Progenitor cell of endocrine pancreas (in vitro differentiated cells): ENCODE measurements around the gene MAPKAPK3. TPM values are rescaled to one million over a fixed set of nuclear protein-coding genes. Genes with fewer than 3 reads are reported as not detected.

Experiments
- DNase-seq: peaks from one replicate; pipeline ENCODE4 v3.0.0; 2021; ENCODE audit warnings: low spot score; ENCODE audit not compliant: unreplicated experiment
- H3K27ac Mint-ChIP-seq: 2 replicates; pipeline ENCODE4 v1.8.0; 2021; ENCODE audit warnings: mild to moderate bottlenecking, moderate library complexity, mixed read lengths
- H3K27me3 Mint-ChIP-seq: 2 replicates; pipeline ENCODE4 v1.8.0; 2021; ENCODE audit warnings: mixed read lengths
- H3K36me3 Mint-ChIP-seq: 2 replicates; pipeline ENCODE4 v1.8.0; 2022; ENCODE audit warnings: mixed read lengths; ENCODE audit not compliant: insufficient read depth
- H3K4me1 Mint-ChIP-seq: 2 replicates; pipeline ENCODE4 v1.8.0; 2021; ENCODE audit warnings: low read depth, mixed read lengths
- H3K4me3 Mint-ChIP-seq: 2 replicates; pipeline ENCODE4 v1.8.0; 2021; ENCODE audit warnings: low read depth, mild to moderate bottlenecking, moderate library complexity, mixed read lengths
- H3K9me3 Mint-ChIP-seq: 2 replicates; pipeline ENCODE4 v1.8.0; 2021; ENCODE audit warnings: low read depth, mixed read lengths
- total RNA-seq: library from RNA; stranded (reverse); gene quantifications from 2 replicates; pipeline ENCODE4 v1.2.1, GENCODE V29; 2021
- TF ChIP-seq, protein P1 (sequence below): fragments of 200-600 bp; sonication (generic); IDR thresholded peaks from one replicate; pipeline ENCODE4 v1.5.0; 2021; ENCODE audit warnings: antibody characterized with exemption, mild to moderate bottlenecking; ENCODE audit not compliant: unreplicated experiment

The MAPKAPK3 gene
- total RNA-seq, 1 donor from 2014 or later: 40.8 TPM

DNA sequence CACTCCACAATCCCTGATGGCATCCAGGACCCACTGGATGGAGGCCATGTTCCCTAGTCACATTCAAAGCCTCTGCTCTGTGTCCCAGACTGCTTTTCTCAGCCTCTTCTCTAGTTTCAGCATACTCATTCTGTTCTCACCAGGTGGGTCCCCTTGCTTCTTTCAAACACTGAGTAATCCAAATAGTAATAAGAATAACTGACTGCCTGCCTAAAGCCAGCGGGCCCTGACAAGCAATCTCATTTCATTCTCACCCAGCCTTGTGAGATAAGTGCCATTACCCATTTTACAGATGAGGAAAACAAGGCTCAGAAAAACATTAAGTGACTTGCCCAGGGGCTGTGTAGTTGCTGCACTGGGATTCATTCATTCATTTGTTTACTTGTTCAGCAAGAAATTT is 25.4 kb downstream of the MAPKAPK3 start:
- Mint-ChIP-seq H3K9me3 (no peaks in the 10 kb centered on the region), H3K4me1 (no peaks in the 10 kb centered on the region), H3K4me3 (no peak overlapping the region), H3K27ac (no peak overlapping the region), H3K27me3 (no peaks in the 10 kb centered on the region), H3K36me3 (peaks cover 8% of the 10 kb centered on the region)
- TF ChIP-seq, protein P1, sequence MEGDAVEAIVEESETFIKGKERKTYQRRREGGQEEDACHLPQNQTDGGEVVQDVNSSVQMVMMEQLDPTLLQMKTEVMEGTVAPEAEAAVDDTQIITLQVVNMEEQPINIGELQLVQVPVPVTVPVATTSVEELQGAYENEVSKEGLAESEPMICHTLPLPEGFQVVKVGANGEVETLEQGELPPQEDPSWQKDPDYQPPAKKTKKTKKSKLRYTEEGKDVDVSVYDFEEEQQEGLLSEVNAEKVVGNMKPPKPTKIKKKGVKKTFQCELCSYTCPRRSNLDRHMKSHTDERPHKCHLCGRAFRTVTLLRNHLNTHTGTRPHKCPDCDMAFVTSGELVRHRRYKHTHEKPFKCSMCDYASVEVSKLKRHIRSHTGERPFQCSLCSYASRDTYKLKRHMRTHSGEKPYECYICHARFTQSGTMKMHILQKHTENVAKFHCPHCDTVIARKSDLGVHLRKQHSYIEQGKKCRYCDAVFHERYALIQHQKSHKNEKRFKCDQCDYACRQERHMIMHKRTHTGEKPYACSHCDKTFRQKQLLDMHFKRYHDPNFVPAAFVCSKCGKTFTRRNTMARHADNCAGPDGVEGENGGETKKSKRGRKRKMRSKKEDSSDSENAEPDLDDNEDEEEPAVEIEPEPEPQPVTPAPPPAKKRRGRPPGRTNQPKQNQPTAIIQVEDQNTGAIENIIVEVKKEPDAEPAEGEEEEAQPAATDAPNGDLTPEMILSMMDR: no peak
- no peak for DNase-seq

DNA sequence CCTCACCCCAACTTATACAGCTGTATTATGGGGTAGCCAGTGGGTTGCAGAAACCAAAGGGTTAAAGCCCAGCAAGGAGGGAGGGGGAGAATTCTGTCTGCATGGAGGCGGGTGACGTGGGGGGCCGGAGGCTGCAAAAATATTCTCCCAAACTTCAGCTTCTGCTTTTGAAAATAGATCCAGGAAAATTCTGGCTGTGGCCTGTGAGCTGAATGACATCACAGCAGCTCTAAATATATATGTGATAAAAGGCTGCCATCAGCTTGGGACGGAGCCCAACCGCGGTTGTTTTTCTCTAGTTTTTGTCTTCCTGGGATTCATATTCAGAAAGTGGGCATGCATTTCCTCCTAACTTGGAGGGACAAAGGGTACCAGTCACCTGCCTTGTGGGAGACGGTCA is 27.6 kb downstream of the MAPKAPK3 start:
- no peaks in the 10 kb centered on the region for H3K4me1 Mint-ChIP-seq
- peaks cover 8% of the 10 kb centered on the region for H3K36me3 Mint-ChIP-seq
- no peak overlapping the region for H3K4me3 Mint-ChIP-seq
- H3K27ac Mint-ChIP-seq: no peak overlapping the region
- TF ChIP-seq, protein P1: no peak
- H3K27me3 Mint-ChIP-seq: no peaks in the 10 kb centered on the region
- DNase-seq: no peak
- no peaks in the 10 kb centered on the region for H3K9me3 Mint-ChIP-seq

DNA sequence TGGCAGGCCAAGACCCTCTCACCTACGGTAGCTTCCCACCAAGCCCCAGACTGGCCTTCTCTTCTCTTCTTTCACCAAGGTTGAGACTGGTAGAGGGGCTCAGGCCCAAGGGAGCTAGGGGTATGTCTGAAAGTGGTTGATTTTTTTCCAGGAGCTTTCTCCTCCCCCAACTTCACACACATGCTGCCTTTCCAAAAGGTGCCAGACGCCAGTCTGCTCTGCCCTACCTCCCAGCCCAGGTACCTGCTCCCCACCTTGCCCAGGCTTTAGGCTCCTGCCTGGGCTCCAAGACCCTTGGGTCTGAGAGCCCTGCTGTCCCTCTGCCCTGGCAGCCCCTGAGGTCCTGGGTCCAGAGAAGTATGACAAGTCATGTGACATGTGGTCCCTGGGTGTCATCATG is 28.4 kb downstream of the MAPKAPK3 start:
- Mint-ChIP-seq H3K36me3 (peaks cover 8% of the 10 kb centered on the region), H3K9me3 (no peaks in the 10 kb centered on the region), H3K27me3 (no peaks in the 10 kb centered on the region), H3K4me1 (no peaks in the 10 kb centered on the region), H3K4me3 (no peak overlapping the region), H3K27ac (no peak overlapping the region)
- TF ChIP-seq, protein P1: no peak
- DNase-seq: no peak

DNA sequence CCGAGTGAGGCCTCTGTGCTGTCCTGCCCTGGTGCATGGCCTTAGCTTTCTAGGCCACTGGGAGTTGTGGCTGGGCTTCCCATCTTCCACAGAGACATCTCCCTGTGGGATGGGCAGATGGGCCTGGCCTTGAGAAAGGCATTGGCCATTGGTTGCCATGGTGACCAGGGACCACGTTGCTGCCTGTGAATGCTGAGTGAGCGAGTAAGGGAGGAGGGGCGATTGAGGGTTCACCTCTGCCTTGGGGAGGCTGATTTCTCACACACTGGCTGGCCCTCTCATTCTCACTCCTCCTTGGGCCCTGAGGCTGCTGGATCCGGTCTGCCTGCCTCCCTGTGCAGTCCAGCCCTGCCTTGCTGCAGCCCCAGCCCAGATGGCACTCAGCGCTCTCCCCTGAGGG is 31.4 kb downstream of the MAPKAPK3 start:
- no peaks in the 10 kb centered on the region for H3K4me1 Mint-ChIP-seq
- H3K9me3 Mint-ChIP-seq: no peaks in the 10 kb centered on the region
- no peak for DNase-seq
- no peak overlapping the region for H3K4me3 Mint-ChIP-seq
- H3K27me3 Mint-ChIP-seq: no peaks in the 10 kb centered on the region
- TF ChIP-seq, protein P1: no peak
- H3K36me3 Mint-ChIP-seq: peaks cover 2% of the 10 kb centered on the region
- H3K27ac Mint-ChIP-seq: no peak overlapping the region

DNA sequence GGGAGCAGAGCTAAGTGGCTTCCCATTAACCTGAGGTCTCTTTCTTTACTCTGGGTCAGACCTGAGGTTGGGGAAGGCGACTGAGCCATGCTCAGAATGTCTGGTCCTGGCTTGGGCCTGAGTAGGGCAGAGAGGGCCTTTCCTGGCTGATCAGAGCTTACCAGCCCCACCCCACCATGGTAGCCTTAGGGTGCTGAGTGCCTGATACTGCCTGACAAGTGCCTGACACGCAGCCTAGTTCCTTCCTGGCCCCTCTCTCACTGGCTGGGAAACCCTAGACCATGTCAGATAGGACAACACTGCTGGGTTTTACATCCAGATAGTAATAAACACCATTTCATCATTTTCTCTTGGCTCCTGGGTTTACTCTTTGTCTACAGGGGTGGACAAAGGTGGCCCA is 32.0 kb downstream of the MAPKAPK3 start:
- Mint-ChIP-seq H3K27me3 (no peaks in the 10 kb centered on the region), H3K4me1 (no peaks in the 10 kb centered on the region), H3K27ac (no peak overlapping the region), H3K36me3 (peaks cover 1% of the 10 kb centered on the region), H3K9me3 (no peaks in the 10 kb centered on the region), H3K4me3 (no peak overlapping the region)
- TF ChIP-seq, protein P1: no peak
- DNase-seq: no peak
